GM19468 (cell line): ENCODE data around the gene HENMT1.

Source experiments
- ATAC-seq: cut with Tn5 transposase; IDR thresholded peaks from one replicate; pipeline ENCODE4 v1.9.1; 2021; ENCODE audit warnings: mild to moderate bottlenecking, moderate library complexity, moderate number of reproducible peaks; ENCODE audit not compliant: unreplicated experiment; ENCODE audit errors: extremely low read depth

The HENMT1 gene

DNA sequence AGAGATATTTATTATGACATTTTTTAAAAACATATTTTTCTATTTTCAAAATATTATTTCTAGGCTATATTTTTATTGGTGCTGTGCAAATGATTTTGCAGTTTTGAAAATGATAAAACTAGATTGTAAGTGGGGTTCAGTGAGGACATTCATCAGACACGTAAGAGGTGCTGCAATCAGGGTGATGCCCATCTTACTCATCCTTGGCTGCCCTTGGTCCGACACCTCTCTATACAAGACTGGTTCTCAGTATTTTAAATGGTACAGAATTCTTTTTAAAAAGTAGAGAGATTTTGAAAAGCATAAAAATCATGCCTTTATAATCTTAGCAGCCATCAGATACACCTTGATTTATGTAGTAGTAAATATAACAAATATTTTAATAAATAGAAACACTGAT lies 24.0 kb downstream of the HENMT1 start:
- ATAC-seq: no peak

DNA sequence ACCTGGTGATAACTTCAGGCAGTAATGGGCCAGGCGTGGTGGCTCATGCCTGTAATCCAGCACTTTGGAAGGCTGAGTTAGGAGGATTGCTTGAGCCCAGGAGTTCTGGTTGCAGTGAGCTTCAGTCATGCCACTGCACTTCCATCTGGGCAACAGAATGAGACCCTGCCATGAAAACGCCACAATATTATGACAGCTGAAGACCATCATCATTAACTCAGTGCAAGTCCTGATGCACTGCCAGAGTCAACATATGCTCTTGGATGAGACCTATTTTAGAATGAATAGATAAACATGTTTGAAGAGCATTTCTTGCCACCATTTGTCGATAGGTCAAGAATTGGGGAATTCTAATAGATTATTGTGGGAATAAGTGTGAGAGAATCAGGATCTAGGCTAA lies 26.4 kb downstream of the HENMT1 start:
- ATAC-seq: no peak

DNA sequence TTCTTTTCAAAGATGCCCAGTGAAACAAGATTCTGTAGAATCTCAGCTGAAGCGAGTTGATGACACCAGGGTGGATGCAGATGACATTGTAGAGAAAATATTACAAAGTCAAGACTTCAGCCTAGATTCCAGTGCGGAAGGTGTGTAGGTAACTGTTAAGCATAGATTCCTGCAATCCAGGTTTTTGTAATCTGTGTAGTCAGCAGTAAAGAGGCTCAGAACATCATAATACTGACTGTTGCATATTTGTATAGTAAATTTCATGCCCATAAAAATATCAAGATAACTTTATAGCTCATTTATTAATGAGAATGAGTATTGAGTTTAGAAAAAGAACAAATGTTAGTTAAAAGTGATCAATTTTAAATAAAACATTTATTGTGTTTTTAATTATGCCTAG lies 32.2 kb downstream of the HENMT1 start:
- ATAC-seq: no peak

DNA sequence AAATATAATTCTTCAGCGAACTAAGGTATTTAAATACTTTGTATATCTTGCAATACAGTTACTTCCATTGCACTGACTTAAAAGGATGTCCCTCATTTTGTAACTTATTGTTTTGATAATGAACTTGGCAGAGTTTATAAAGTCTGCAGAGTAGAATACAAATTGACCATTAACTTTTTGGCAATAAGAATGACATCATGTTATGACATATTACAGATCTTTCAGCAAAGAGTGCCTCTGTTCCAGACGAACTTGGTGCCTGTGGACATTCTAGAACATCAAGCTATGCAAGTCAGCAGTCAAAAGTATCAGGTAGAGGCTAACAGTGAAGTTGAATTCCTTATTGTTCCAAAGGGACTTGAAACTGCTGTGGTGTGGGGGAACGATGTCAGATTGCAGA lies 32.9 kb downstream of the HENMT1 start:
- ATAC-seq: no peak

DNA sequence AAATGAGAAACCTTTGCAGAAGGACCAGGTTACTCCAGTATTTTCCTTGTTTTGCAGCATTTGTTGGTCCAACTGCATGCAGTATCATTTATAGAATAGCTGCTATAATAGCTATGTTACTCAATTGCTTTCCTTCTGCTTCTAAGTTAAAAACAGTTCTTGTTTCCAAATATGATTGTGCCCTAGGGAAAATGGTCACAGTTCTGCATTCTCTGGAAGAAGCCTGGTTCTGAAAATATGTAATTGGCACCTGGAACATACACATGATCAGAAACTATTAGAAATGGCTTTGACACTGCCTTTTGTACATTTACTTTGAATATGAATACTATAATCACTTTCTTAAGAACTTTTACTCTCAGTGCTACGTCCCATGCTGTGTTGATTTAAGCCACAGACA lies 33.6 kb downstream of the HENMT1 start:
- ATAC-seq: no peak

DNA sequence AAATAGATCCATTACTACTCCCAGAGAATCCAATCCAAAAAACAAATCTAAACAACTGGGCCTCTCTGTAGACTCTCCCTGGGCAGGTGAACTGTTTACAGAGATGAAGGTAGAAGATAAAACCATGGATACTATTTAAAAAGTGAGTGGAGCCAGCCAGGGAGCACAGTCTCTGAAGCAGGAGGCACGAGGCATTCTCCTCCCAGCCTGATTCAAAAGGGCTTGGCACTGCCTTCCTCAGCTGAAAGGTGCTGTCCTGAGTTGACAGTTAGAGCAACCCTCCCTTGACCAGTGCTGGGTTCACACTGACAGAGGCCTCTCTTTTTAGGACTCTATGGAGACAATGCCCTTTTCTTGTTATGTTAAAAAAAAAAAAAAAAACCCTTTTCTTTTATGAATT lies 36.8 kb downstream of the HENMT1 start:
- no peak for ATAC-seq

DNA sequence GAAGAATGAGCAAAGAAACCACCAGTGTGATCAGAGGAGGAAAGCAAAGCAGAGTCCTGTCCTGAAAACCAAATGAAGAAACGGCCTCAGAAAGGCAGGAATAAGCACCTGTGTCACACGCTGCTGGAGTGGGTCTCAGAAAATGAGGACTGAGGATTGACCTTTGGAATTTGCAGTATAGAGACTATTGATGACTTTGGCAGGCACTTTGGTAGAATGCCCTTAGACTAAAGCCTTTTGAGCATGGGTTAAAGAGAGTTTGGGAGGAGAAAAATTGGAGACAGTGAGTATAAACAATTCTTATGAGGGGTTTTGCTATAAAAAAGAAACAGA lies 43.2 kb downstream of the HENMT1 start:
- ATAC-seq: no peak

DNA sequence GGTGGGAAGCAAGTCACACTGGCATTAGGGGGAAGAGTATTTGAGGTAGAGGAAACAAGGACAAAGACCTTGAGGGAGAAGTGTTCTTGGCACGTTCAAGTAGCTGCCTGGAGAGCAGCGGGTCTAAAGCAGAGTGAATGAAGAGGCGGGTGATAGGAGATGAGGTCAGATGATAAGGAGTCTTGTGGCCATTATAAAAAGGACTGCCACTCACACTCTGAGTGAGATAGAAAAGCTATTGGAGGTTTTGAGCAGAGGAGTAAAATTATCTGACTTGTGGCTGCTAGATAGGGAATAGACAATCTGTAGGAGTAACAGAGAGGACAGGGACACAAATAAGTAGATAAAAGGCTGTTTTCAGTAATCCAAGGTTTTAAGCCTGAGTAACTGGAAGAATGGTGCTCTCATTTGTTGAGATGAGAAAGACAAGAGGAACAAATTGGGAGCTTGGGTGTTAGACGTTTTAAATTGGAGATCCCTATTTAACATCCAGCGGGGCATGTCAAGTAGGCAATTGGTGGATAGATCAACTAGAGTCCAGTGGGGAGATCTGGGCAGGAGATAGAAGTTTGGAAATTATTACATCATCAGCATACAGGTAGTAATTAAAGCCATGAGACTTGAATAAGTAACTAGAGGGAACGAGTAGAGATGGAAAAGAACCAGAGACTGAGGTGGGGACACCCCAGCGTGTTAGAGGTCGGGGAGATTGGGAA lies 43.7 kb downstream of the HENMT1 start:
- ATAC-seq: no peak

DNA sequence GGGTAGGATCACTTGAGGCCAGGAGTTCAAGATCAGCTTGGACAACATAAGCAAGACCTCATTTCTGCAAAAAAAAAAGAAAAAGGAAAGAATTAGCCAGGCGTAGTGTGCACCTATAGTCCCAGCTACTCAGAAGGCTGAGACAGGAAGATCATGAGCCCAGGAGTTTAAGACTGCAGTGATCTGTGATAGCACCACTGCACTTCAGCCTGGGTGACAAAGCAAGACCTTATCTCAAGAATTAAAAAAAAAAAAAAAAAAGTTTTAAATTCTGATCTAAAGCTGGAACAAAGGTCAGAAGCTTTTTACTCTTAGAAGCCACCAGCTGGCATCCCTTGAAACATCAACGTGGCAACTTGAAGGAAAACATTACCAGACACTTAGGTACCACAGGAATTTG lies 45.3 kb downstream of the HENMT1 start:
- ATAC-seq: no peak

DNA sequence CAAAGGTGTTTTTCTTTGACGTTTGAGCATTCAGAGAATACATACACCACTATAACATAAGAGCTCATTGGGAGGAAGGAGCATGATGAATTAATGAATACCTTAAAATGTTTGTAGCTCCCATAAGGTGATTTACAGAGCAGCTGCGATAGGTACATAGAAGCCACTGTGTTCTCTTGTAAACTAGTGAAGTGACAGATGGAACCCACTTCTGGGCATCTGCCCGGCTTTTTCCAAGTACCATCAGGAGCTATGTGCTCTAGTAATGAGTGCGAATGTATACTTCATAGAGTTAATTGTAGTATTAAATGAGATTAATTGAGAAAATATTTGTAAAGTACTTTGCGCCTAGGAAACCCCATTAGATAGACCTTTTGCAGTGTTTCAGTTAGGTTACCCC lies 48.4 kb downstream of the HENMT1 start:
- no peak for ATAC-seq

DNA sequence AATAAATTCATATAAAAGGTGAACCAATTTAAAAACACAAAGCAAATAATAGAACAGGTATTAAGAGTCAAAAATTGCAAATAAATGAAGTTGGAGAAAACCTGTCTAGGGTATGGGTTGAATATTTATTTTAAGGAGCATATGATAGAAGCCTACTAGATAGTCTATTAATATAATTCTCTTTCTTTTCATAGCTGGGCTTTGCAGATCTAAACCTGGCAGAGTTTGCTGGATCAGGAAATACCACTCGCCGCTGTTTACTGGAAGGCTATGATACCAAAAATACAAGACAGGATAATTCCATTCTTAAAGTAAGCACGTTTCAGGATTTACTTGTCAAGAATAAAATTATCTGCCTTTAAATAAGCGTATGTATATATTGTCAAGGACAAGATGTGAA lies 48.9 kb downstream of the HENMT1 start:
- ATAC-seq: no peak

DNA sequence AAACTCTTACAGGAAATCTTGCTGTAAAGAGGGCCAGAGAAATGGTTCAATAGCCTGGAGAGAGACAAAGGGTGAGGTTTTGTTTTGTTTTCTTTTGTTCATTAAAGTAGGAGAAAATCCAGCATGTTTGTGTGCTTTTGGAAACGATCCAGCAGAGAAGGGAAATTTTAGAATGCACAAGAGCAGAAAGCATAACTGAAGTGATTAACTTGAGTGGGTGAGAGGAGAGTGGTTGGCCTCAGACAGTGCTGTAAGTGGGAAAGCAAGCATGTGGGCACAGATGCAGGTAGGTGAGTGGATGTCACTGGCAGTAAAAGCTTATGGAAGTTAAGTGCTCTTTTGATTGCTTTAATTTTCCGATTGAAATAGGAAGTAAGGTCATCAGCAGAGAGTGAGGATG lies 50.8 kb downstream of the HENMT1 start:
- ATAC-seq: no peak

DNA sequence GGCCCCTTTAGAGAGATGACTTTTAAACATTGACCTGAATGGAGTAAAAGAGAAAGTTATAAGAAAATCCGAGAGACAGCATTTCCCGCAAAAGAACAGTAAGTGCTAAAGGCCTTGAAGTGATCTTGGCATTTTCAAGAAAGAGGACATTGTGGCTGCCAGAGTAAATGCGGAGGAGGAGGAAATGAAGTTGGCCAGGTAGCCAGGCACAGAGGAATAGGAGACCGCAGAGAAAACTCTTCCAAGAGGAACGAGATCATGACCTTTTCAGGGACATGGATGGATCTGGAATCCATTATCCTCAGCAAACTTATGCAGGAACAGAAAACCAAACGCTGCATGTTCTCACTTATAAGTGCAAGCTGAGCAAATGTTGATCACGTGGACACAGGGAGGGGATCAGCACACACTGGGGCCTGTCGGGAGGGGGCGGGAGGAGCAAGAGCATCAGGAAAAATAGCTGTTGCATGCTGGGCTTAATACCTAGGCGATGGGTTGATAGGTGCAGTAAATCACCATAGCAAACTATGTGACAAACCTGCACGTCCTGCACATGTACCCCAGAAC lies 51.3 kb downstream of the HENMT1 start:
- no peak for ATAC-seq

DNA sequence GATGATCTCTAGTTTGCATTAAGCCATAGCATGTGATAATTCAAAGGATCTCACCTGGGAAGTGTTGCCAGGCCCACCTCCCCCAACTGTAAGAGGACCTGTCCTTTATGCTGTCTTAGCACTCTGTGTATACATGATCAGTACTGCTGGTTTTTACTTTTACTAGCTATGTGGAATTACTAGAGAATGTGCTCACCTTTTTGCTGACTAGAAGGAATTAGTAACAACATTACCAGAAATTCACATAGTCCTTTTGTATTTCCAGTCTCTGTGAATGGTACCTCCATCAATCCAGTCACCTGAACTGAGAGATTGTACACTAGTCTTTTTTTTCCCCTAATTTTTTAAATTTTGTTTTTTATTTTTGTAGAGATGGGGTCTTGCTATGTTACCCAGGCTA lies 54.4 kb downstream of the HENMT1 start:
- no peak for ATAC-seq

DNA sequence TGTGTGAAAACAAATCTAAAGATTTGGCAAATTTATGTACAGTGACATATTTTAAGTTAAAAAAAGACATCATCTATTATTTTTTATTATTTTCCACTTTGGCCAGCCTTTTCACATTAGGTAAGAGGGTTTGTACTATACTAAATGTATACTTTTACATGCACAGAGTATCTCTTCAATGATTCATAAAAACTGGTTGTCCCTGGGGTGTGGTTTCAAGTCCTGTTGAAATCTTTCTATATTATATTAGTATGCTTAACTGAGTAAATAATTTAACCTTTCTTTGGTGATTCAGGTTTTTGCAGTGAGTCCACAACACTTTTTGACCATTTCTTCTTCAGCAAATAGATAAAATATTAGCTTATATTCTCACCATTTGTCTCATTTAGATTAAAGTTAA lies 55.3 kb downstream of the HENMT1 start:
- no peak for ATAC-seq

DNA sequence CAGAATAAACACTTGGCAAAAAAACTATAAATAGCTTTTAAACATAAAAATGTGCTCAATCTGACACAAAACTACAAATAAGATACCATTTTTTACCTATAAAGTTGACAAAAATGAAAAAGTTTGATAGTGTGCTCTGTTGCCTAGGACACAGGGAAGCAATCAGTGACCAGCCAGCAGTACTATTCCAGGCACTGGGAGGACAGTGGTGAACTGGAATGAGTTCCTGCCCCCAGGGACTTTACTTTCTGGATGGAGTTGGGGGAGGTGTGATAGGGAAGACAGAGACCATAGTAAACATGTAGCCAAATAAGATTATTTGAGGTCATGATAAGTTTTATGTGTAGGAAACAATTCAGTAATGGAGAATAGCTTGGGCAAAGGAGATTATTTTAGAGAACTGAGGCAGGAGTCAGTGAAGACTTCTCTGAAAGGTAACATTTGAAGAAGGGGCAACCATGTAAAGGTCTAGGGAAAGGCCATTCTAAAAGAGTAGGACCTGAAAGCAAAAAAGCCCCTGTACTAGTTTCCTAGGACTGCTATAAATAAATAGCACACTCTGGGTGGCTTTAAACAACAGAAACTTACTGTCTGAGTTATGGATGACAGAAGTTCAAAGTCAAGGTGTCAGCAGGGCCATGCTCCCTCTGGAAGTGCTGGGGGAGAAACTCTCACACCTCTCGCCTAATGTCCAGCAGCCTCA lies 59.0 kb downstream of the HENMT1 start:
- ATAC-seq: no peak

DNA sequence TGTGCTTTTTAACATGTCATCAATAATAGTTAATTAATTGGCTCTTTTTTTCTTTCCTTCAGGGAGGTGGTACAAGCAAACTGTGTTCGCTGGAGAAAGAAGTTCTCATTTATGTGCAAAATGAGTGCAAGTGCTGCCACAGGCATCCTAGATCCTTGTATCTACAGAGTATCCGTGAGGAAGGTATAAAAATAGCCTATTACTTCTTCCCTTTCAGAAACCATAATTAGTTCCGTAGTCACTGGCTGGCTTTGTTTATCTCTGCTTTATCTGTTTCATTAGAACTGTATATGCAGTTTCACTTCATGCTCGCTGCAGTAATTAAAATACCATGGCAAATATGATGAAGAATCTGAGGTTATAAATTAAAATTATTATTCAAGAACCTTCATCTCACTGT lies 60.4 kb downstream of the HENMT1 start:
- no peak for ATAC-seq

DNA sequence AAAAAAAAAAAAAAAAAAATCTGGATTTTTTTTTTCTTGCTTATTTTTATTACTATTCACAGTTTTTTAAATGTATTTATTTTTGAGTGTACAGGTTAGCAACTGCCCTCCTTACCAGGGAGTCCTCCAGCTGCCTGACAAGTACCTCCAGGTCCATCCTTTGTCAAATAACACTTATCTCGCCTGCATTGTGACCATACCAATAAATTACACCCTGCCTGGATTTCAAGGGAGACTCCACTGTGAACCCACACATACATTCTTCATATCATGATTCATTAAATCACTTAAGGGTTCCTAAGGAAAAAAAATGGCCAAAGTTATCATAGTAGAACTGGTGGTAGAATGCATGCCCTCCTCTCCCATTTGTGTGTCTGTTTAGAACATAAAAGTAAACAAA lies 62.6 kb downstream of the HENMT1 start:
- ATAC-seq: no peak
